GM19438 (cell line): Measurements from ENCODE around the gene BPIFB2.

Experiments
- ATAC-seq: cut with Tn5 transposase; IDR thresholded peaks from one replicate; pipeline ENCODE4 v1.9.1; 2021; ENCODE audit warnings: low read depth; ENCODE audit not compliant: unreplicated experiment

BPIFB2 gene

GRCh38 chr20:33005908-33006775 lies 1.4 kb upstream of the BPIFB2 start:
- no peak for ATAC-seq

GRCh38 chr20:33006776-33007375 lies 628 bp upstream of the BPIFB2 start:
- no peak for ATAC-seq

- no peak for ATAC-seq
Observed at GRCh38 chr20:33008336-33009213, 1.1 kb downstream of the BPIFB2 start.

GRCh38 chr20:33009214-33010132 lies 2.0 kb downstream of the BPIFB2 start:
- no peak for ATAC-seq

- ATAC-seq: no peak
Observed at GRCh38 chr20:33010133-33010504, 2.6 kb downstream of the BPIFB2 start.

GRCh38 chr20:33010674-33011449 lies 3.4 kb downstream of the BPIFB2 start:
- ATAC-seq: no peak

- no peak for ATAC-seq
Observed at GRCh38 chr20:33012327-33013189, 5.1 kb downstream of the BPIFB2 start.

GRCh38 chr20:33013701-33014326 lies 6.3 kb downstream of the BPIFB2 start:
- no peak for ATAC-seq

GRCh38 chr20:33014336-33015113 lies 7.0 kb downstream of the BPIFB2 start:
- no peak for ATAC-seq

GRCh38 chr20:33015114-33015484 lies 7.6 kb downstream of the BPIFB2 start:
- no peak for ATAC-seq

- no peak for ATAC-seq
Observed at GRCh38 chr20:33015700-33016580, 8.4 kb downstream of the BPIFB2 start.

- no peak for ATAC-seq
Observed at GRCh38 chr20:33016581-33017109, 9.1 kb downstream of the BPIFB2 start.

- ATAC-seq: no peak
Observed at GRCh38 chr20:33017542-33017941, 10.0 kb downstream of the BPIFB2 start.

- no peak for ATAC-seq
Observed at GRCh38 chr20:33018169-33018931, 10.8 kb downstream of the BPIFB2 start.
